Right atrium auricular region (tissue), 2 donors: ENCODE measurements around the gene UGT1A8. TPM values are rescaled to one million over a fixed set of nuclear protein-coding genes. Genes with fewer than 3 reads are reported as not detected.
"Not testable (repeated sequence)": the region's sequence is repeated elsewhere in the genome, so short reads cannot be mapped to it uniquely, and the experiment has no call there.

Source experiments
- DNase-seq: peaks from one replicate; pipeline ENCODE4 v3.0.0-alpha.2; 2019; ENCODE audit warnings: low spot score
- H3K27ac ChIP-seq, 2 donors: fragments of 200-600 bp; sonication (generic); 1 replicate in 1 of 2; 2 replicates in 1 of 2; pipeline ENCODE4 v1.5.1; 2016 to 2019
- H3K27me3 ChIP-seq, 2 donors: fragments of 200-600 bp; sonication (generic); one replicate each; pipeline versions ENCODE4 v1.5.1 to v1.6.0; 2017 to 2019
- H3K36me3 ChIP-seq: fragments of 200-600 bp; sonication (generic); one replicate; pipeline ENCODE4 v1.5.1; 2016
- H3K4me1 ChIP-seq, 2 donors: fragments of 200-600 bp; sonication (generic); one replicate each; pipeline versions ENCODE4 v1.5.1 to v1.6.0; 2017 to 2019
- H3K4me3 ChIP-seq, 2 donors: fragments of 200-600 bp; sonication (generic); 1 replicate in 1 of 2; 2 replicates in 1 of 2; pipeline ENCODE4 v1.5.1; 2017 to 2019; ENCODE audit warnings: mild to moderate bottlenecking in 1 of 2, moderate library complexity in 1 of 2
- H3K9me3 ChIP-seq, 2 donors: fragments of 200-600 bp; sonication (generic); one replicate each; pipeline ENCODE4 v1.5.1; 2019
- CTCF ChIP-seq, 2 donors: fragments of 200-600 bp; sonication (generic); IDR thresholded peaks; one replicate each; pipeline ENCODE4 v1.5.1; 2019; ENCODE audit warnings: antibody characterized with exemption in 2 of 2
- total RNA-seq, 2 donors: library from RNA; depleted of rRNA; stranded (reverse); fragments of >200 nt; gene quantifications; one replicate each; pipeline ENCODE4 v1.1.0, GENCODE V29; 2016

The UGT1A8 gene
- total RNA-seq, 2 donors from 2014 or later: not detected

DNA sequence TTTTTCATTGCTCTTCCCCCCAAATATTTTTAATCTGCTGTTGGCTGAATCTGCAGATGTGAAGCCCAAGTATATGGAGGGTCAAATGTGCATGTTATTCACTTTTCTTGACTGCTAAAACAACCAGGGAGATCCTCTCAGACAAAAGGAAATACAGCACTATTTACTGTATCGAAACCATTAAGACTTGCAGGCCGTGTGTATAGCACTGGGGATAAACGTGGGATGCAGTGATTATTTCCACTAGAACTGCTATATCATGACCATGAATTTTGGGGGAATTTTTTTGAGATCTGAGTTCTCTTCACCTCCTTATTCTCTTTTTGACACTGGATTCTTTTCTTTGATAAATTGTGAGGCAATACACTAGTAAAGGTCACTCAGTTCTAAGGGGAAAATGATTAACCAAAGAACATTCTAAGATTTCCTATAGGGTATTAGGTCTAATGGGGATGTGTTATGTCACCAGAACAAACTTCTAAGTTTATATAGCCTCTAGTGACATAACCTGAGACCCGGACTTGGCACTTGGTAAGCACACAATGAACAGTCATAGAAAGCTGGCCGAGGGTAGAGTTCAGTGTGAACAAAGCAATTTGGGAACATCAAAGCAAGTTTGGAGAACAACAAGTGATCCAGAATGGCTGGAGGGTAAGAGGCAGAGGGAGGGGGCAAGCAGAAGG is 127.8 kb downstream of the UGT1A8 start:
- no peak overlapping the region for H3K4me3 ChIP-seq
- no peaks in the 10 kb centered on the region for H3K4me1 ChIP-seq
- no peak for DNase-seq
- H3K9me3 ChIP-seq: no peaks in the 10 kb centered on the region
- H3K27ac ChIP-seq: no peak overlapping the region
- no peaks in the 10 kb centered on the region for H3K27me3 ChIP-seq
- TF ChIP-seq CTCF (IDR thresholded peaks at IDR 0.05): no peak
- no peaks in the 10 kb centered on the region for H3K36me3 ChIP-seq

GRCh38 chr2:233745838-233746237 is 128.4 kb downstream of the UGT1A8 start:
- not testable (repeated sequence) for H3K27me3 ChIP-seq, H3K36me3 ChIP-seq, H3K4me3 ChIP-seq, H3K9me3 ChIP-seq, DNase-seq, H3K27ac ChIP-seq, H3K4me1 ChIP-seq

- Histone ChIP-seq H3K4me3 (no peak overlapping the region), H3K9me3 (no peaks in the 10 kb centered on the region), H3K27me3 (no peaks in the 10 kb centered on the region), H3K27ac (no peak overlapping the region), H3K4me1 (no peaks in the 10 kb centered on the region), H3K36me3 (no peaks in the 10 kb centered on the region)
- DNase-seq: no peak
- TF ChIP-seq CTCF (IDR thresholded peaks at IDR 0.05): no peak
Observed at GRCh38 chr2:233746475-233747282, 129.2 kb downstream of the UGT1A8 start.

- Histone ChIP-seq H3K27ac (no peak overlapping the region), H3K4me3 (no peak overlapping the region), H3K36me3 (no peaks in the 10 kb centered on the region), H3K4me1 (no peaks in the 10 kb centered on the region), H3K27me3 (no peaks in the 10 kb centered on the region), H3K9me3 (no peaks in the 10 kb centered on the region)
- TF ChIP-seq CTCF (IDR thresholded peaks at IDR 0.05): no peak
- no peak for DNase-seq
Observed at GRCh38 chr2:233747283-233747544, 129.8 kb downstream of the UGT1A8 start.

DNA sequence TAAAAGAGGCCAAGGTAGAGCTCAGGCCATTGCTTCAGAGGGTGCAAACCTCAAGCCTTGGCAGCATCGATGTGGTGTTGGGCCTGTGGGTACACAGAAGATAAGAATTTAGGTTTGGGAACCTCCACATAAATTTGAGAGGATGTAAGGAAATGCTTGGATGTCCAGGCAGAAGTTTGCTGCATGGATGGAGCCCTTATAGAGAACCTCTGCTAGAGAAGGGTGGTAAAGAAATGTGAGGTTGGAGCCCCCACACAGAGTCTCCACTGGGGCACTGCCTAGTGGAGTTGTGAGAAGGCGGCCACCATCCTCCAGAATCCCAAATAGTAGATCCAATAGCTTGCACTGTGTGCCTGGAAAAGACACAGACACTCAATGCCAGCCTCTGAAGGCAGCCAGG is 133.3 kb downstream of the UGT1A8 start:
- not testable (repeated sequence) for DNase-seq, H3K36me3 ChIP-seq, H3K27me3 ChIP-seq, H3K9me3 ChIP-seq, H3K27ac ChIP-seq, H3K4me1 ChIP-seq, H3K4me3 ChIP-seq

- H3K4me3 ChIP-seq, H3K9me3 ChIP-seq, H3K4me1 ChIP-seq, DNase-seq, H3K36me3 ChIP-seq, H3K27me3 ChIP-seq, H3K27ac ChIP-seq: not testable (repeated sequence)
Observed at GRCh38 chr2:233751212-233752009, 134.0 kb downstream of the UGT1A8 start.

GRCh38 chr2:233754872-233755611 is 137.6 kb downstream of the UGT1A8 start:
- no peaks in the 10 kb centered on the region for H3K27me3 ChIP-seq
- no peak overlapping the region for H3K27ac ChIP-seq
- no peak overlapping the region for H3K4me3 ChIP-seq
- no peaks in the 10 kb centered on the region for H3K4me1 ChIP-seq
- H3K9me3 ChIP-seq: no peaks in the 10 kb centered on the region
- no peak for TF ChIP-seq CTCF (IDR thresholded peaks at IDR 0.05)
- no peak for DNase-seq
- no peaks in the 10 kb centered on the region for H3K36me3 ChIP-seq
